Heart right ventricle (tissue), 16 donors: ENCODE data around the gene UBXN1. TPM values are rescaled to one million over a fixed set of nuclear protein-coding genes. Genes with fewer than 3 reads are reported as not detected.

ENCODE experiments used
- ATAC-seq, 8 donors: fragments of 200-7000 bp; cut with Tn5 transposase; one replicate each; pipeline ENCODE4 v1.9.1; 2020; ENCODE audit warnings: mild to moderate bottlenecking in 8 of 8, moderate library complexity in 8 of 8, moderate number of reproducible peaks in 1 of 8
- DNase-seq, 2 donors: peaks; one replicate each; pipeline ENCODE4 v3.0.0-alpha.2; 2020
- H3K27ac ChIP-seq, 10 donors: fragments of 200-600 bp; sonication (generic) in 2 of 10; one replicate each; pipeline versions ENCODE4 v1.5.0 to v1.8.0; 2020 to 2022; ENCODE audit warnings: mild to moderate bottlenecking in 3 of 10
- H3K27me3 ChIP-seq, 7 donors: fragments of 200-600 bp; one replicate each; pipeline ENCODE4 v1.8.0; 2021 to 2022; ENCODE audit warnings: mild to moderate bottlenecking in 2 of 7
- H3K36me3 ChIP-seq, 9 donors: fragments of 200-600 bp; sonication (generic) in 1 of 9; one replicate each; pipeline versions ENCODE4 v1.5.0 to v1.8.0; 2020 to 2022; ENCODE audit warnings: mild to moderate bottlenecking in 2 of 9
- H3K4me1 ChIP-seq, 9 donors: fragments of 200-600 bp; sonication (generic) in 1 of 9; one replicate each; pipeline versions ENCODE4 v1.5.0 to v1.8.0; 2020 to 2022; ENCODE audit warnings: mild to moderate bottlenecking in 4 of 9
- H3K4me3 ChIP-seq, 10 donors: fragments of 200-600 bp; sonication (generic) in 2 of 10; one replicate each; pipeline versions ENCODE4 v1.5.0 to v1.8.0; 2020 to 2022; ENCODE audit warnings: mild to moderate bottlenecking in 7 of 10, moderate library complexity in 2 of 10
- H3K9me3 ChIP-seq, 11 donors: fragments of 200-600 bp in 10 of 11; sonication (generic) in 2 of 11; one replicate each; pipeline versions ENCODE4 v1.5.0 to v1.8.0; 2013 to 2022; ENCODE audit warnings: mild to moderate bottlenecking in 2 of 11, control low read depth in 1 of 11, moderate library complexity in 1 of 11
- WGBS, 2 donors: extraction: QIAGEN DNeasy Blood & Tissue Kit; methylation state at CpG; one replicate each; pipeline ENCODE4 v1.1.7; 2013; ENCODE audit warnings: inconsistent platforms in 1 of 2; 5-methylcytosine and 5-hydroxymethylcytosine counted together
- intact Hi-C, 10 donors: fragments of 100-400 bp; cut with DNase I; formaldehyde crosslinking; loops; one replicate each; pipeline versions ENCODE4 v1.11.1 to v1.14.2; 2022
- polyA plus RNA-seq, 2 donors: library from polyadenylated mRNA; stranded (reverse); fragments of 200-250 nt; gene quantifications; one replicate each; pipeline ENCODE4 v1.2.3, GENCODE V29; 2013
- total RNA-seq, 10 donors: library from RNA; stranded (reverse); fragmentation: NEBNext Ultra II Directional in 3 of 10; extraction: Animal tissue kit (Norgen Biotek cat#: 25700) in 3 of 10; gene quantifications; one replicate each; pipeline versions ENCODE4 v1.2.1 to v1.2.4, GENCODE V29; 2021 to 2023
- TF ChIP-seq, protein P1 (sequence below), 9 donors: fragments of 200-600 bp; sonication (generic) in 2 of 9; IDR thresholded peaks; one replicate each; pipeline versions ENCODE4 v1.5.0 to v1.8.0; 2021 to 2022; ENCODE audit warnings: antibody characterized with exemption in 9 of 9, mild to moderate bottlenecking in 5 of 9, moderate library complexity in 1 of 9
- donor health status: Arrhythmogenic right ventricular cardiomyopathy.
- donor health status: ischemic (EF 13 %, LVEDD 7.1; RV severe dilation, severe dysfunction).
- donor health status: healthy with polysubstance abuse.
- donor health status: DM: no; HTN: yes; CAD: no.
- donor health status: DM: no; HTN: no; CAD: no.
- donor health status: ischemic (EF 25% LVEDD 6.9; RV normal size, moderate dysfunction).
- donor health status: ischemic (EF 25% LVEDD 5.7; RV mildly dilated, moderate dysfunction).
- donor health status: healthy.
- donor health status: DM: yes; HTN: yes; CAD: no.
- donor health status: Ischemic cardiomyopathy.
- donor health status: ischemic (EF 35%, LVEDD 5.7; RV mildly dilated, moderate dysfunction).
- donor health status: nonischemic (EF 11% LVEDD 7.7; RV severe dilation, severe dysfunction).
- donor health status: DM: yes; HTN: yes; CAD: no.
- donor health status: PGD.
- donor health status: ischemic (EF 29% LVEDD 5.4; RV normal size, mild dysfunction).
- donor health status: nonischemic (EF 23%, LVEDD 6.1; RV moderate dilation, normal function).

Gene UBXN1
- total and polyA plus RNA-seq, 12 donors = 57.8 to 175 (median 82.4) TPM

DNA sequence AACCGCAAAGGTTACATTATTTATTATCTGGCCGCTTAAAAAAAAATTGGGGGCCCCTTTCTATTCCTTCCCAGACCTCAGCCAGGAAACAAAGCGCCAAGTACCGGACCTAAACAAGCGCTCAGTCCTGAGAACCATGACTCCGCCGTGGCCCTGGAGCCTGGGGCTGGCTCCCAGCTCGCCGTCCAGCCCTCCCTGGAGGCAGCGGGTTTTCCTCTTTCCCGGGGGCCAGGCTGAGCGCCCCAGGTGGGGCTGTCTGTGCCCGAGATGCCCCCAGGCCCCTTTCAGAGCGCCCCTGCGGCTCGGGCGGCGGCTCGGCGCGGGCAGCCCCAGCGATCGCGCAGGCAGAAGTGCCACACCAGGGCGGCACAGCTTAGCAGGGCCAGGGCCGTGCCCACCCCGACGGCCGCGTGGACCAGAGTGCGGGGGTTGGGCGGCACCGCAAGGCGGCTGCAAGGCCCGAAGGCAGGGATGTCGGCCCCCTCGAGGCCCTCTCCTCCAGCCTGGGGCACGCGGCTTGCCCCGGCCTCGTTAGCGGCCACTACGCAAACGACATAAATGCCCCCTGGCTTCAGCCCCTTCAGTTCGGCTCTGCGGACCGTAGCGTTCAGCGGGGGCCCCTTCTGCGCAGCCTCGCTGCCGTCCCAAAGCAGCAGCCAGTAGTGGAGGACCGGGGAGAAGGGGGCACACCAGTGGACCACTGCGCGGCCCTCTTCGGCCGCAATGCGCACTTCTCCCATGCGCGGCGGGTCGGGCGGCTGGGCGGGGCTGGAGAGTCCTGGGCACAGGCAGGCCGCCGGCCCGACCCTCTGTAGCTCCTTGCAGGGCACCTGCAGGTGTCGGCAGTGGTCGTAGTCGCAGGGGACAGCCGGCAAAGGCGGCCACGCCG, 8.9 kb upstream of the UBXN1 start:
- DNase-seq = no peak
- peaks cover 0 to 33% (median 17%) of the 10 kb centered on the region in 9 donors for H3K4me1 ChIP-seq
- 34 to 43% methylated on average over 69 to 73 of the region's 74 CpGs for WGBS, 2 donors
- peaks cover 0 to 15% (median 0%) of the 10 kb centered on the region in 7 donors for H3K27me3 ChIP-seq
- H3K27ac ChIP-seq = peak overlapping the region in 5 of 10 donors; percentile 51 to 81 (median 71)
- peaks cover 0 to 31% (median 11%) of the 10 kb centered on the region in 9 donors for H3K36me3 ChIP-seq
- H3K4me3 ChIP-seq = peak overlapping the region; percentile 6 to 51 (median 36)
- intact Hi-C loops = no loop called here
- TF ChIP-seq, protein P1, sequence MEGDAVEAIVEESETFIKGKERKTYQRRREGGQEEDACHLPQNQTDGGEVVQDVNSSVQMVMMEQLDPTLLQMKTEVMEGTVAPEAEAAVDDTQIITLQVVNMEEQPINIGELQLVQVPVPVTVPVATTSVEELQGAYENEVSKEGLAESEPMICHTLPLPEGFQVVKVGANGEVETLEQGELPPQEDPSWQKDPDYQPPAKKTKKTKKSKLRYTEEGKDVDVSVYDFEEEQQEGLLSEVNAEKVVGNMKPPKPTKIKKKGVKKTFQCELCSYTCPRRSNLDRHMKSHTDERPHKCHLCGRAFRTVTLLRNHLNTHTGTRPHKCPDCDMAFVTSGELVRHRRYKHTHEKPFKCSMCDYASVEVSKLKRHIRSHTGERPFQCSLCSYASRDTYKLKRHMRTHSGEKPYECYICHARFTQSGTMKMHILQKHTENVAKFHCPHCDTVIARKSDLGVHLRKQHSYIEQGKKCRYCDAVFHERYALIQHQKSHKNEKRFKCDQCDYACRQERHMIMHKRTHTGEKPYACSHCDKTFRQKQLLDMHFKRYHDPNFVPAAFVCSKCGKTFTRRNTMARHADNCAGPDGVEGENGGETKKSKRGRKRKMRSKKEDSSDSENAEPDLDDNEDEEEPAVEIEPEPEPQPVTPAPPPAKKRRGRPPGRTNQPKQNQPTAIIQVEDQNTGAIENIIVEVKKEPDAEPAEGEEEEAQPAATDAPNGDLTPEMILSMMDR (IDR thresholded peaks at IDR 0.05) = no peak
- peak in 3 of 8 donors; percentile 32 to 67 (median 36) for ATAC-seq
- no peaks in the 10 kb centered on the region for H3K9me3 ChIP-seq

- no peak for DNase-seq
- H3K9me3 ChIP-seq = no peaks in the 10 kb centered on the region
- H3K4me3 ChIP-seq = no peak overlapping the region
- no peak overlapping the region for H3K27ac ChIP-seq
- WGBS, 2 donors = 93 to 97% methylated on average over 7 of the region's 7 CpGs
- peaks cover 0 to 7% (median 0%) of the 10 kb centered on the region in 7 donors for H3K27me3 ChIP-seq
- TF ChIP-seq, protein P1 (IDR thresholded peaks at IDR 0.05) = no peak
- H3K4me1 ChIP-seq = peaks cover 8 to 31% (median 26%) of the 10 kb centered on the region in 9 donors
- H3K36me3 ChIP-seq = peaks cover 0 to 7% (median 4%) of the 10 kb centered on the region in 9 donors
- intact Hi-C loops = no loop called here
- no peak for ATAC-seq
These were observed 3.6 kb upstream of the UBXN1 start for GRCh38 chr11:62682518-62682917.

DNA sequence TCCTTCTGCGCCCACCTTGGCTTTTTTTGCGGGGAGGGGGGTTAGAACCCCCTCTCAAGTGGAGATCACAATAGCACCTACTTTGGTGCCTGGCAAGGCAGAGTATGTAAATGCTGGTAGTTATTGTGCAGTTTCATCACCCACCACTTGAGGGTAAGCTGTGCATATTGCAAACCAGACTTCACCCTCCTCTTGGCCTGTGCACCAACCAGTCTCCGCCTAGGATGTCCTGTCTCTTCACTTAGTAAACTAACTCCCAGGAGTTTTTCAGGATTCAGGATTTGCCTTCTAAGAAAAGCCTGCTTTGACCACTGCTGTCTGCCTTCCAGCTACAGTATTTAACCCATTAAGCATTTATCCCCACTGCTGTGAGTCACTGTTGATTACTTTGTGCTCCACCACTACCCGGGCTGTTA, 2.0 kb upstream of the UBXN1 start:
- 40% methylated on average over 4 of the region's 4 CpGs for WGBS, 2 donors
- intact Hi-C loops = loop anchor here in 1 of 10 donors (2.0 kb wide), 1 partner anchor 14 kb away; no protein-coding TSS in a partner anchor
- Histone ChIP-seq H3K27ac (peak overlapping the region in 8 of 10 donors; percentile 1 to 97 (median 36)), H3K9me3 (no peaks in the 10 kb centered on the region), H3K4me1 (peaks cover 8 to 43% (median 33%) of the 10 kb centered on the region in 9 donors), H3K4me3 (no peak overlapping the region), H3K36me3 (peaks cover 0 to 24% (median 17%) of the 10 kb centered on the region in 9 donors), H3K27me3 (no peaks in the 10 kb centered on the region)
- TF ChIP-seq, protein P1 (IDR thresholded peaks at IDR 0.05) = peak; percentile 42 to 68 (median 56)
- DNase-seq (peak in 1 of 2 donors; percentile 62), ATAC-seq (peak; percentile 35 to 77 (median 70))

- DNase-seq (no peak), ATAC-seq (no peak)
- H3K4me3 ChIP-seq = peak overlapping the region; percentile 68 to 100 (median 94)
- H3K4me1 ChIP-seq = peaks cover 8 to 49% (median 33%) of the 10 kb centered on the region in 9 donors
- intact Hi-C loops = no loop called here
- no peaks in the 10 kb centered on the region for H3K9me3 ChIP-seq
- H3K27ac ChIP-seq = peak overlapping the region; percentile 55 to 97 (median 92)
- no peaks in the 10 kb centered on the region for H3K27me3 ChIP-seq
- H3K36me3 ChIP-seq = peaks cover 0 to 48% (median 17%) of the 10 kb centered on the region in 9 donors
- WGBS, 2 donors = 3 to 5% methylated on average over 16 of the region's 16 CpGs
- TF ChIP-seq, protein P1 (IDR thresholded peaks at IDR 0.05) = no peak
These were observed 472 bp downstream of the UBXN1 start for GRCh38 chr11:62678433-62678769.
